Ishikawa (cell line): Measurements from ENCODE around the gene CHST10.

ENCODE experiments used
- CEBPB ChIP-seq: IDR thresholded peaks from 2 replicates; pipeline ENCODE4 v1.6.1; 2012
- CREB1 ChIP-seq: IDR thresholded peaks from 2 replicates; pipeline ENCODE4 v1.6.1; 2012; ENCODE audit warnings: low read depth
- EGR1 ChIP-seq: IDR thresholded peaks from 2 replicates; pipeline ENCODE4 v1.6.1; 2012
- EP300 ChIP-seq: IDR thresholded peaks from 2 replicates; pipeline ENCODE4 v1.6.1; 2012; ENCODE audit warnings: borderline replicate concordance
- NFIC ChIP-seq: IDR thresholded peaks from 2 replicates; pipeline ENCODE4 v1.6.1; 2012
- RAD21 ChIP-seq: IDR thresholded peaks from 2 replicates; pipeline ENCODE4 v1.6.1; 2012; ENCODE audit warnings: low read depth
- TAF1 ChIP-seq: IDR thresholded peaks from 2 replicates; pipeline ENCODE4 v1.6.1; 2012; ENCODE audit warnings: low read depth, mild to moderate bottlenecking
- YY1 ChIP-seq: IDR thresholded peaks from 2 replicates; pipeline ENCODE4 v1.6.1; 2012; ENCODE audit warnings: low read depth
- TF ChIP-seq, protein P1 (sequence below): IDR thresholded peaks from 2 replicates; pipeline ENCODE4 v1.6.1; 2012; ENCODE audit warnings: low read depth, mild to moderate bottlenecking
- TF ChIP-seq, protein P2 (sequence below): IDR thresholded peaks from 2 replicates; pipeline ENCODE4 v1.6.1; 2012
- TF ChIP-seq, protein P3 (sequence below): IDR thresholded peaks from 2 replicates; pipeline ENCODE4 v1.6.1; 2012

DNA sequence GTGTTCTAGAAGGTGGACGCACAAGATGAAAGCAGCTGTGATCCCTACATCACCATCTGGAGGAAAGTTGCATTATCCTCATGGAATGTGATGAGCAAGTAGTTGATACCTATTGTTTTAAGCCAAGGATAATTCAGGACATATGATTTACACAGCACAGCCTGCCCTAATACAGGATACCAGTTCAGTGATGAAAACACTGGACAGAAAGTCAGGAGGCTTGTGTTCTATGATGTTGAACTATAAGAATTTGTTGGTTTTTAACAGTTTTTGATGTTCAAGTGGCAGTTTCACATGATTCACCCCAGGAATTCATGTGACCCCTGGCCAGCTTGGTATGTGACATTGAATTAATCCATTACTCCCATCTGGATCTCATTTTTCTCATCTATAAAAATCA is 6.2 kb upstream of the CHST10 start:
- TF ChIP-seq, protein P1, sequence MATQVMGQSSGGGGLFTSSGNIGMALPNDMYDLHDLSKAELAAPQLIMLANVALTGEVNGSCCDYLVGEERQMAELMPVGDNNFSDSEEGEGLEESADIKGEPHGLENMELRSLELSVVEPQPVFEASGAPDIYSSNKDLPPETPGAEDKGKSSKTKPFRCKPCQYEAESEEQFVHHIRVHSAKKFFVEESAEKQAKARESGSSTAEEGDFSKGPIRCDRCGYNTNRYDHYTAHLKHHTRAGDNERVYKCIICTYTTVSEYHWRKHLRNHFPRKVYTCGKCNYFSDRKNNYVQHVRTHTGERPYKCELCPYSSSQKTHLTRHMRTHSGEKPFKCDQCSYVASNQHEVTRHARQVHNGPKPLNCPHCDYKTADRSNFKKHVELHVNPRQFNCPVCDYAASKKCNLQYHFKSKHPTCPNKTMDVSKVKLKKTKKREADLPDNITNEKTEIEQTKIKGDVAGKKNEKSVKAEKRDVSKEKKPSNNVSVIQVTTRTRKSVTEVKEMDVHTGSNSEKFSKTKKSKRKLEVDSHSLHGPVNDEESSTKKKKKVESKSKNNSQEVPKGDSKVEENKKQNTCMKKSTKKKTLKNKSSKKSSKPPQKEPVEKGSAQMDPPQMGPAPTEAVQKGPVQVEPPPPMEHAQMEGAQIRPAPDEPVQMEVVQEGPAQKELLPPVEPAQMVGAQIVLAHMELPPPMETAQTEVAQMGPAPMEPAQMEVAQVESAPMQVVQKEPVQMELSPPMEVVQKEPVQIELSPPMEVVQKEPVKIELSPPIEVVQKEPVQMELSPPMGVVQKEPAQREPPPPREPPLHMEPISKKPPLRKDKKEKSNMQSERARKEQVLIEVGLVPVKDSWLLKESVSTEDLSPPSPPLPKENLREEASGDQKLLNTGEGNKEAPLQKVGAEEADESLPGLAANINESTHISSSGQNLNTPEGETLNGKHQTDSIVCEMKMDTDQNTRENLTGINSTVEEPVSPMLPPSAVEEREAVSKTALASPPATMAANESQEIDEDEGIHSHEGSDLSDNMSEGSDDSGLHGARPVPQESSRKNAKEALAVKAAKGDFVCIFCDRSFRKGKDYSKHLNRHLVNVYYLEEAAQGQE, result no peak
- TF ChIP-seq CREB1 (no peak), YY1 (no peak), NFIC (no peak), RAD21 (no peak), EP300 (no peak), EGR1 (no peak), TAF1 (no peak), CEBPB (no peak)
- TF ChIP-seq, protein P2, sequence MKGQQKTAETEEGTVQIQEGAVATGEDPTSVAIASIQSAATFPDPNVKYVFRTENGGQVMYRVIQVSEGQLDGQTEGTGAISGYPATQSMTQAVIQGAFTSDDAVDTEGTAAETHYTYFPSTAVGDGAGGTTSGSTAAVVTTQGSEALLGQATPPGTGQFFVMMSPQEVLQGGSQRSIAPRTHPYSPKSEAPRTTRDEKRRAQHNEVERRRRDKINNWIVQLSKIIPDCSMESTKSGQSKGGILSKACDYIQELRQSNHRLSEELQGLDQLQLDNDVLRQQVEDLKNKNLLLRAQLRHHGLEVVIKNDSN, result no peak
- TF ChIP-seq, protein P3, sequence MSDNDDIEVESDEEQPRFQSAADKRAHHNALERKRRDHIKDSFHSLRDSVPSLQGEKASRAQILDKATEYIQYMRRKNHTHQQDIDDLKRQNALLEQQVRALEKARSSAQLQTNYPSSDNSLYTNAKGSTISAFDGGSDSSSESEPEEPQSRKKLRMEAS, result no peak
